Hepatocyte (in vitro differentiated cells): Measurements from ENCODE around the gene LIN28B. TPM values are rescaled to one million over a fixed set of nuclear protein-coding genes. Genes with fewer than 3 reads are reported as not detected.

ENCODE experiments used
- DNase-seq: peaks from one replicate; pipeline ENCODE4 v3.0.0-alpha.2; 2016; ENCODE audit warnings: low spot score
- H2AFZ ChIP-seq: fragments of 200-600 bp; sonication (generic); 2 replicates; pipeline ENCODE4 v1.6.0; 2016; ENCODE audit warnings: antibody characterized with exemption, mild to moderate bottlenecking
- H3K27ac ChIP-seq: fragments of 200-600 bp; sonication (generic); 2 replicates; pipeline ENCODE4 v1.5.1; 2016; ENCODE audit warnings: mild to moderate bottlenecking
- H3K27me3 ChIP-seq: fragments of 200-600 bp; sonication (generic); 2 replicates; pipeline ENCODE4 v1.6.1; 2016
- H3K36me3 ChIP-seq: fragments of 200-600 bp; sonication (generic); replicated peaks from 2 replicates; pipeline ENCODE4 v1.5.1; 2016; ENCODE audit warnings: low read depth; ENCODE audit not compliant: insufficient read depth
- H3K4me1 ChIP-seq: fragments of 200-600 bp; sonication (generic); 2 replicates; pipeline ENCODE4 v1.5.1; 2016; ENCODE audit warnings: mild to moderate bottlenecking, moderate library complexity; ENCODE audit not compliant: insufficient read depth
- H3K4me2 ChIP-seq: fragments of 200-600 bp; sonication (generic); 2 replicates; pipeline ENCODE4 v1.6.0; 2016
- H3K4me3 ChIP-seq: fragments of 200-600 bp; sonication (generic); 2 replicates; pipeline ENCODE4 v1.5.1; 2016; ENCODE audit warnings: mild to moderate bottlenecking
- H3K79me2 ChIP-seq: fragments of 200-600 bp; sonication (generic); 2 replicates; pipeline ENCODE4 v1.6.0; 2017; ENCODE audit warnings: mild to moderate bottlenecking
- H3K9me2 ChIP-seq: fragments of 200-600 bp; sonication (generic); replicated peaks from 2 replicates; pipeline ENCODE4 v1.6.0; 2017; ENCODE audit warnings: mild to moderate bottlenecking; ENCODE audit not compliant: insufficient read depth
- H3K9me3 ChIP-seq: fragments of 200-600 bp; sonication (generic); 2 replicates; pipeline ENCODE4 v1.5.1; 2016; ENCODE audit warnings: low read depth, mild to moderate bottlenecking
- H4K20me1 ChIP-seq: fragments of 200-600 bp; sonication (generic); 2 replicates; pipeline ENCODE4 v1.6.0; 2016; ENCODE audit warnings: mild to moderate bottlenecking; ENCODE audit not compliant: insufficient read depth, poor library complexity, severe bottlenecking
- EZH2 ChIP-seq: fragments of 200-600 bp; sonication (generic); IDR thresholded peaks from 2 replicates; pipeline ENCODE4 v1.6.1; 2016; ENCODE audit warnings: antibody characterized with exemption, mild to moderate bottlenecking, borderline replicate concordance
- EZH2phosphoT487 ChIP-seq: fragments of 200-600 bp; sonication (generic); IDR thresholded peaks from one replicate; pipeline ENCODE4 v1.6.1; 2018; ENCODE audit warnings: antibody characterized with exemption, mild to moderate bottlenecking, low read depth, moderate library complexity; ENCODE audit not compliant: unreplicated experiment, severe bottlenecking
- WGBS: methylation state at CpG from one replicate; pipeline ENCODE4 v1.1.6; 2016; ENCODE audit warnings: low lambda C conversion rate; ENCODE audit errors: missing lambda C conversion rate; 5-methylcytosine and 5-hydroxymethylcytosine counted together
- polyA plus RNA-seq: library from polyadenylated mRNA; unstranded; fragments of >200 nt; fragmentation: Nextera tagmentation; extraction: Ambion mirVana; gene quantifications from 2 replicates; pipeline ENCODE4 v1.2.1, GENCODE V29; 2016
- total RNA-seq: library from RNA; depleted of rRNA; stranded (reverse); fragments of >200 nt; gene quantifications from 2 replicates; pipeline ENCODE4 v1.2.3, GENCODE V29; 2014
- TF ChIP-seq, protein P1 (sequence below): fragments of 200-600 bp; sonication (generic); IDR thresholded peaks from 2 replicates; pipeline ENCODE4 v1.5.1; 2016; ENCODE audit warnings: antibody characterized with exemption, mild to moderate bottlenecking; ENCODE audit not compliant: poor library complexity

LIN28B gene
- total and polyA plus RNA-seq, 2 experiments from 2014 or later = 1.8 to 8.9 TPM

DNA sequence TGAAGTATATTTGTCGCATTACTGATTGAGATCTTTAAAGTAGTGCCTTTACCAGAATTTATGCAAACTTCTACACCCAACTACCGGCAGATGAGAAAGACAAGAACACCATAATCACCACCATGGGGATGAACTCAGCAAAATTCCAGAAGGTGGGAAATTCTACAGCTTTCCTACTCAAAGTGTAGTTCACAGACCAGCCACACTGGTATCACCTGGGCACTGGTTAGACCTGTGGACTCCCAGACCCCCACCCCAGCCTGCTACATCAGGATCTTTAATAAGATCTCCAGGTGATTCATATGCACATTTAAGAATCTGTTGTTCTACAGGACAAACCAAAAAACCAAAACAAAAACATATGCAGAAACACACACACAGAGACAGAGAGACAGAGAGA is 155.0 kb downstream of the LIN28B start:
- Histone ChIP-seq H3K27me3 (no peaks in the 10 kb centered on the region), H3K27ac (no peak overlapping the region), H3K4me1 (peaks cover 7% of the 10 kb centered on the region), H3K4me3 (no peak overlapping the region), H4K20me1 (no peaks in the 10 kb centered on the region), H2AFZ (no peak overlapping the region), H3K9me2 (no peaks in the 10 kb centered on the region), H3K9me3 (no peaks in the 10 kb centered on the region), H3K36me3 (no peaks in the 10 kb centered on the region), H3K4me2 (no peak overlapping the region), H3K79me2 (no peaks in the 10 kb centered on the region)
- DNase-seq = no peak
- TF ChIP-seq EZH2 (no peak), EZH2phosphoT487 (no peak)
- TF ChIP-seq, protein P1, sequence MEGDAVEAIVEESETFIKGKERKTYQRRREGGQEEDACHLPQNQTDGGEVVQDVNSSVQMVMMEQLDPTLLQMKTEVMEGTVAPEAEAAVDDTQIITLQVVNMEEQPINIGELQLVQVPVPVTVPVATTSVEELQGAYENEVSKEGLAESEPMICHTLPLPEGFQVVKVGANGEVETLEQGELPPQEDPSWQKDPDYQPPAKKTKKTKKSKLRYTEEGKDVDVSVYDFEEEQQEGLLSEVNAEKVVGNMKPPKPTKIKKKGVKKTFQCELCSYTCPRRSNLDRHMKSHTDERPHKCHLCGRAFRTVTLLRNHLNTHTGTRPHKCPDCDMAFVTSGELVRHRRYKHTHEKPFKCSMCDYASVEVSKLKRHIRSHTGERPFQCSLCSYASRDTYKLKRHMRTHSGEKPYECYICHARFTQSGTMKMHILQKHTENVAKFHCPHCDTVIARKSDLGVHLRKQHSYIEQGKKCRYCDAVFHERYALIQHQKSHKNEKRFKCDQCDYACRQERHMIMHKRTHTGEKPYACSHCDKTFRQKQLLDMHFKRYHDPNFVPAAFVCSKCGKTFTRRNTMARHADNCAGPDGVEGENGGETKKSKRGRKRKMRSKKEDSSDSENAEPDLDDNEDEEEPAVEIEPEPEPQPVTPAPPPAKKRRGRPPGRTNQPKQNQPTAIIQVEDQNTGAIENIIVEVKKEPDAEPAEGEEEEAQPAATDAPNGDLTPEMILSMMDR = no peak
- 93% methylated on average over 2 of the region's 2 CpGs for WGBS

DNA sequence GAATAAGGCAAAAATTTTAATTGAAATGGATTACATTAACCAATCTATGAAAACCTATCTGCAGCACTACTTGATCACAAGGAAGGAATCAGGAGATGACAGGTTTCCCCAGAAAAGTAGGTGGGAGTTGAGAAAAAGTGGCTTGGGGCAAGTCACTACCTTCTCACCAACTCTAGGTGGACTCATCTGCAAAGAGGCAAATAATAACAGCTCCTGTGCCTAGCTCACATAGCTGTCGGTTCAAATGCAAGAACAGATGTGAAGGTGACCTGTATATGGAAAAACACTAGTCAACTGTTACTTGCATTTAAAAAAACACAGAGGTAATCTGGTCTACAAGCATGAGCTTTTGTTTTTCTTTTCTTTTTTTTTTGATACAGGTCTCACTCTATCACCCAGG is 155.7 kb downstream of the LIN28B start:
- Histone ChIP-seq H2AFZ (no peak overlapping the region), H3K36me3 (no peaks in the 10 kb centered on the region), H3K9me3 (no peaks in the 10 kb centered on the region), H3K27me3 (no peaks in the 10 kb centered on the region), H3K4me2 (no peak overlapping the region), H3K9me2 (no peaks in the 10 kb centered on the region), H3K4me3 (no peak overlapping the region), H3K27ac (no peak overlapping the region), H3K79me2 (no peaks in the 10 kb centered on the region), H4K20me1 (no peaks in the 10 kb centered on the region), H3K4me1 (no peaks in the 10 kb centered on the region)
- TF ChIP-seq EZH2 (no peak), EZH2phosphoT487 (no peak)
- TF ChIP-seq, protein P1 = no peak
- DNase-seq = no peak
- WGBS = 100% methylated on average over 1 of the region's 1 CpG

DNA sequence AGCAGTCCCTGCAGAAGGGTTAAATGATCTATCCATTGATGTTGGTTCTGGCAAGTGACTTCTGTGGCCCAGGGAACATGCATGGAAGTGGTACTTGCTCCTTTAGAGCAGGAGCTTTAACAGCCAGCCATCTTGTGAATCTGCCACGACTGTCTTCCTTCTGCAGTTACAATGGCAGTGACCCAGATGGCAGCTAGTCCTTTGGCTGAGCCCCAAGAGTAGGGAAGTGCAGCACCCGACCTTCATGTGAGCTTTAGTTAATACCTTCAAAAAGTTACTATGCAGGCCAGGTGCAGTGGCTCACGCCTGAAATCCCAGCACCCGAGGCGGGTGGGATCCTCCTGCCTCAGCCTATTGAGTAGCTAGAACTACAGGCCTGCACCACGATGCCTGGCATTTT is 156.5 kb downstream of the LIN28B start:
- WGBS = 88% methylated on average over 6 of the region's 6 CpGs
- H2AFZ ChIP-seq = no peak overlapping the region
- H3K79me2 ChIP-seq = no peaks in the 10 kb centered on the region
- no peaks in the 10 kb centered on the region for H3K4me1 ChIP-seq
- no peaks in the 10 kb centered on the region for H4K20me1 ChIP-seq
- TF ChIP-seq EZH2 = no peak
- TF ChIP-seq, protein P1 = no peak
- TF ChIP-seq EZH2phosphoT487 = no peak
- no peaks in the 10 kb centered on the region for H3K9me3 ChIP-seq
- no peaks in the 10 kb centered on the region for H3K27me3 ChIP-seq
- no peaks in the 10 kb centered on the region for H3K36me3 ChIP-seq
- no peak overlapping the region for H3K4me2 ChIP-seq
- DNase-seq = no peak
- no peak overlapping the region for H3K27ac ChIP-seq
- H3K9me2 ChIP-seq = no peaks in the 10 kb centered on the region
- no peak overlapping the region for H3K4me3 ChIP-seq

DNA sequence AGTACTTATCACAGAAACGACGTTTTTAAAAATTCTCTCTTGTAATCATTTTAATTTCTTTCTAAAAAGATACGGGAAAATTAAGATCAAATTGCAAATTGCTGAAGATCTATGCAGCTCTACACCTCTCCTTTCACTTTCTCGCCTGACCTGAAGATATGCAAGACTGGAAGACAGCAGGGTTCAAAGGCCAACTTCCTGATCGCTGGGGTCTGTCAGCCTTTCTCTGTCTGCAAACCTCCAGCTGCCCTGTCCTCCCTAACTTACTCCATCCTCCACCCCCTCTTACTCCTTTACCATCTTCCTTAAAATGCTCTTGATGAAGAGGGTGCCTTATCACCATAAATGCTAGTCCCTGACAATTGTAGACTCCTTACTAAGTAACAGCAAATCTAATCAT is 159.2 kb downstream of the LIN28B start:
- no peaks in the 10 kb centered on the region for H3K9me3 ChIP-seq
- no peak overlapping the region for H2AFZ ChIP-seq
- no peaks in the 10 kb centered on the region for H4K20me1 ChIP-seq
- H3K36me3 ChIP-seq = no peaks in the 10 kb centered on the region
- TF ChIP-seq EZH2phosphoT487 = no peak
- TF ChIP-seq, protein P1 = no peak
- no peak for TF ChIP-seq EZH2
- no peak for DNase-seq
- no peaks in the 10 kb centered on the region for H3K9me2 ChIP-seq
- WGBS = 70% methylated on average over 5 of the region's 5 CpGs
- H3K27ac ChIP-seq = no peak overlapping the region
- no peak overlapping the region for H3K4me2 ChIP-seq
- no peaks in the 10 kb centered on the region for H3K4me1 ChIP-seq
- H3K4me3 ChIP-seq = no peak overlapping the region
- no peaks in the 10 kb centered on the region for H3K79me2 ChIP-seq
- H3K27me3 ChIP-seq = no peaks in the 10 kb centered on the region
